NCI-H460 (cell line): ENCODE measurements around the gene MFAP2. TPM values are rescaled to one million over a fixed set of nuclear protein-coding genes. Genes with fewer than 3 reads are reported as not detected.

Source experiments
- DNase-seq: peaks from one replicate; pipeline ENCODE4 v3.0.0-alpha.2; 2016; ENCODE audit warnings: low read depth; ENCODE audit errors: extremely low read depth
- total RNA-seq: library from RNA; depleted of rRNA; stranded (reverse); fragments of >200 nt; shearing (Covaris generic); gene quantifications from 2 replicates; pipeline ENCODE4 v1.2.3, GENCODE V29; 2014

The MFAP2 gene
- total RNA-seq, 1 experiment from 2014 or later, result 0.52 TPM

- no peak for DNase-seq
These were observed 27.9 kb upstream of the MFAP2 start for GRCh38 chr1:17008208-17008855.

- DNase-seq, result no peak
These were observed 26.7 kb upstream of the MFAP2 start for GRCh38 chr1:17007121-17007520.

- no peak for DNase-seq
These were observed 24.9 kb upstream of the MFAP2 start for GRCh38 chr1:17005365-17005740.

GRCh38 chr1:17004466-17005364, 24.3 kb upstream of the MFAP2 start:
- DNase-seq, result no peak

GRCh38 chr1:17002524-17002902, 22.1 kb upstream of the MFAP2 start:
- no peak for DNase-seq

DNA sequence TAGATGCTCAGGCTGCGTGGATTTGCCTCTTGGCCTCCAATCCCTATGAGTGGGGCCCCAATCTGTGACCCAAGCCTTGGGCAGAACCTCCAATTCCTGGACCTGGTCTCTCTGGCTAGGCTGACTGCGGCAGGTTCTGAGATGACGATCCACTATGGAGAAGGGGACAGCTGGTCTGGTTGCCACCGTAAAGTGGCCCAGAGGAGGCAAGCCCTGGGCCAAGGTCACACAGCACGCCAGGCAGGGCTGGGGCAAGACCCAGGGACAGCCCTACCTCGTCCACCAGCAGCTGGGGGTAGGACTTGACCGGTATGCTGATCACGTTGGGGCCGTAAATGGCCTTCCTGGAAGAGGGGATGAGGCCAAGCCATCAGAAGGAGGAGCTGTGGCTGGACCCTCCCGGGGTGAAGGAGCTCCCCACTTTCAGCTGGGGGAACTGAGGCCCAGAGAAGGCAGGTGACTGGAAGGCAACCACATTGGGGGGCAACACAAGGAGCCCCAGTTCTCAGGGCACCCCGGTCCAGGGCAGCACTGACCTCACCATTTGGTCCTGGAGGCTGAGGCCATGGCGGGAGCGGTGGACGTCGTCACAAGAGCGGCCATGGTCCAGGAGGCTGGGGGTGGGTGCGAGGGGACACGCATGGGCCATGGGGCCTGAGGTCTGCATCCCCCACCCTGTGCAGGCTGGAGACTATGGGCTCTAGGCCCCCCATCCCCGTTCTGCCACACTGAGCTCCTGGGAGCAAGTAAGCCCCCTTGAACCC, 21.5 kb upstream of the MFAP2 start:
- DNase-seq, result no peak

DNA sequence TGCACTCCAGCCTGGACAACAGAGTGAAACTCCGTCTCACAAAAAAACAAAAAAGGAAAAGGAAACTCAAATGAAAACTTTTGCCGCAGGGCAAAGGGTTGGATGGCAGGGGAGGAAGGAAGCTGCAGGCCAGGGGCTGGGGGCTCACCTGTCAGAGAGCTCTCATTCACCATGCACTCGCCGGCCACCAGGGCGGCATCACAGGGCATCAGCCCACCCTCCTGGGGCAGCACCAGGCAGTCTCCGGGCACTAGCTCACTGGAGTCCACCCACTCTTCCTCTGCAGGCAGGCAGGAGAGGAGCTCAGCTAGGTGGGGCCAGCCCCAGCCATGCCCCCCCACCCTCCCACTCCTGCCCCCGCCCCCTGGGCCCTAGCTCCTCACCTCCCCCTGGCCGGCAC, 19.4 kb upstream of the MFAP2 start:
- no peak for DNase-seq

- no peak for DNase-seq
These were observed 18.2 kb upstream of the MFAP2 start for GRCh38 chr1:16998589-16998988.

DNA sequence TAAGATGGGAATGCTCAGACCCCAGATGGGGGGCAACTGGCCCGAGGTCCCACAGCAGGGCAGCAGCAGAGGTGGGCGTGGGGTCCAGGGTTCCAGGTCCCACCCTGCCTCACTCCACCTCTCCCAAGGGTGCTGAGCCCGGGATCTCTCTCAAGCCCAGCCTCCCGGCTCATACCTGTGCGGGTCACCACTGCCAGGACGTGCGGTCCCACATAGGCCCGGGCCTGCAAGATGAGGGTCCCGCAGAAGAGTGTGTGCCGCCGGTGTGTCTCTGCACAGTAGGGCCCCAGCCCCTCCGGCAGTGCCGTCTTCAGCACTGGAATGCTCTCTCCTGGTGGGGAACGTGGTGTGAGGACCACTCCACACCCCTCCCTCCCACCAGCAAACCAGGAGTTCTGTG, 16.4 kb upstream of the MFAP2 start:
- no peak for DNase-seq

- DNase-seq, result no peak
These were observed 13.2 kb upstream of the MFAP2 start for GRCh38 chr1:16993521-16994038.

GRCh38 chr1:16992675-16993074, 12.3 kb upstream of the MFAP2 start:
- no peak for DNase-seq

- DNase-seq, result no peak
These were observed 11.7 kb upstream of the MFAP2 start for GRCh38 chr1:16992102-16992501.

DNA sequence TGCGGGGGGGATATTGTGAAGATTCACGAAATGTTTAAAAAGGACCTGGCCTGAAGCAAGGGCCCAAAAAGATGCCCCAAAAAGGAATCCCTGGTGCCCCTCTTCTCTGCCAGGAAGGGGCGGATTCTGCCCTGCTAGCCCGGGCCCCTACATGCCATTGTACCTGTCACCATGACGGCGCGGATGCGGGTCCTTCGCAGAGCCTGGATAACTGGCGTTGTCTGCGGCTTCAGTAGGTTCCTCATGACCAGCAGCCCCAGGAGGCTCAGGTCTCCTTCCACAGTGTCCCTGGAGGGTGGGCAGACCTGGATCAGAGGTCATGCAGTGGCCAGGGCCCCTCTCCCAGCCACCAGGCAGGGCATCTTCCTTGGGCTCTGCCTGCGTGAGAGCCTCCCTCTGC, 11.2 kb upstream of the MFAP2 start:
- DNase-seq, result no peak

DNA sequence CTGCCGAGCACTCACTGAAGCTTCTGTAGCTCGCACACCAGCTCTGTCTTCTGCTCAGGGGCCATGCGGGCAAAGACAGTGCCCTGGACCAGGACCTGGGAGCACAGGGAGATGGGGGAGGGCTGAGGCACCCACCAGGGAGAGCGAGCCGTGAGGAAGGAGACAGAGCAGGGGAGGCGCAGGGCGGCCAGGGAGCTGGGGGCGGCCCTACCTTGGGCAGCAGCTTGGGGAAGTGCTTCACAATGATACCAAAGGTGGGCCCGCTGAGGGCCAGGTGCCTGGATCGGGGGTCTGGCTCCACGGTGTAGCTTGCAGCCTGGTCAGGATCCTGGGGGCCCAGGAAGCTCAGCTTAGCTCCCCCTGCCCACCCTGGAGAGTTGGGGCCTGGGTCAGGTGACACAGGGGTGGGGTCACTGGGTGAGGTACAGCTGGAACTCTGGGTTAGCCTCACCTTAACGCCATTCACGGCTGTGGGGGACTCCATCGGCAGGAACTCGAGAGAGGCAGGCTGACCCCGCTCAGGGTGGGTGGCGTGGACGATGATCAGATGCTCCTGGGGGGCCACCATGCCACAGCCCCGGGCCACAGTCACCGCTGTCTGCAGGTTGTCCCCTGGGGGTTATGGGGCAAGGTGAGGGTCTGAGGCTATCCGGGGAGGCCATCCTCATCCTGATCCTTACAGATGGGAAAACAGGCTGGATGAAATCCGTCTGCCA, 9.4 kb upstream of the MFAP2 start:
- no peak for DNase-seq

- no peak for DNase-seq
These were observed 7.8 kb upstream of the MFAP2 start for GRCh38 chr1:16988210-16988609.

DNA sequence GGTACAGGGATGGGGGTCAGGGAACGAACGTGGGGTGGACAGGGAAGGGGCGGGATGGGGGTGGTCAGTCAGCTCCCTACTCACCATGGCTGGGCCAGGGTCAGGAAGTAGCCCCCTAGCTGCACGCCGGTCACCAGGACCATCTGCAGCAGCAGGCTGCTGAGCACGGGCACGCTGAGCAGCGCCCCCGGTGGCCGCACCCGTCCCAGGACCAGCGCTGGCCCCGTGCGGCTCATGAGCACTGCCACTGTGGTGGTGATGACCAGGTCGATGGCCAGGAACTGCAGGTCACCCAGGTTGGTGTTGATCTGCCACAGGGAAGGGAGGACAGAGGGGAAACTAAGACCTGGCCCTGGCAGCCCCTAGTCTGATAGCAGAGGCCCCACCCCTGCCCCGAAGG, 6.5 kb upstream of the MFAP2 start:
- DNase-seq, result no peak

- no peak for DNase-seq
These were observed 6.1 kb upstream of the MFAP2 start for GRCh38 chr1:16986560-16986959.

- DNase-seq, result no peak
These were observed 5.7 kb upstream of the MFAP2 start for GRCh38 chr1:16986113-16986512.

DNA sequence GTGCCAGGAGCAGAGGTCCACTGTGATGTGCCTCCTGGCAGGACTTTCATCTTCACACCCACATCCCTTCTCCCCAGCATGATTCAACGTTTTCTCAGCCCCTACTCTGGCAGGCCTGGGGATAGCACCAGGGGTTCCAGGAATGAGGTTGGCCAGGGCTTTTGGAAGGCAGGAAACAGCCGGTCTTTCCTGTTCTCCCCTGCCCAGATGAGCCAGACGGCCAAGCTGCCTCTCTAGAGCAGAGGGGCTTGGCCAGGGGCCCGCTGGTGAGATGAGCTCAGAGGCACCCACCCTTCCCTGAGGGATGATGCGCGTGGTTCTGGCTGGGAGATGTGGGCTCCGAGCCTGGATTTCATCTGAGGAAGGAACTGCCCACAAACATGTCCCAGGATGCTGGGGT, 4.3 kb upstream of the MFAP2 start:
- DNase-seq, result no peak

DNA sequence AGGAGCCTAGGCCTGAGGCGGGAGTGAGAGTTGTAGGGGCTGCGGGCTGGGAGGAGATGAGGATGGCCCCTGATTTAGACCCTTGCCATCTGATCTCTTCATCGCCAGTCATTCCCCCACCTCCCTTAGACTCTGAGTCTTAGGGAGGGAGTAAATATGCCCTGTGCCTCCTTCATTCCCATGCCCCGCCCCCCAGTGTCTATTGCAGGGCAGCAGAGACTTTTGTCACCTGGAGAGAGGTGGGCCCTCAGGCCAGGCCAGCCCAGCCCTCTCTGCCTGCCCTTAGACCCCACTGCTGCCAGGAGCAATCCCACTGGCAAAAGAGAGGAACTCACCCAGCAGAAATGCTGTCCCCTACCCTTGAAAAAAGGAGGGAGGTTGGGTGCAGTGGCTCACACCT, 3.2 kb upstream of the MFAP2 start:
- no peak for DNase-seq

GRCh38 chr1:16982902-16983301, 2.5 kb upstream of the MFAP2 start:
- DNase-seq, result no peak
